D721Med (cell line): ENCODE results near the gene MGST2.
A peak's percentile ranks its signal among the peaks of the same experiment; 100 is the strongest.

Experiments
- DNase-seq: peaks from one replicate; pipeline ENCODE4 v3.0.0; 2011; ENCODE audit warnings: low spot score; ENCODE audit not compliant: insufficient read length
- FAIRE-seq: peaks from 2 replicates; lab custom pipeline; 2011; peaks lifted over from hg19 to GRCh38; lab: Jason Lieb, UNC
- CTCF ChIP-seq: IDR thresholded peaks from 2 replicates; pipeline ENCODE4 v1.5.1; 2012; ENCODE audit warnings: mild to moderate bottlenecking, control low read depth; ENCODE audit not compliant: insufficient read depth; ENCODE audit errors: missing control alignments

Gene MGST2

GRCh38 chr4:139655116-139655515 is 10.5 kb upstream of the MGST2 start:
- TF ChIP-seq CTCF = peak; percentile 40
- DNase-seq (no peak), FAIRE-seq (no peak)

GRCh38 chr4:139656614-139657486 is 8.8 kb upstream of the MGST2 start:
- TF ChIP-seq CTCF = peak; percentile 82
- FAIRE-seq (no peak), DNase-seq (no peak)

GRCh38 chr4:139658185-139658584 is 7.4 kb upstream of the MGST2 start:
- FAIRE-seq = no peak
- no peak for DNase-seq
- TF ChIP-seq CTCF = no peak

GRCh38 chr4:139658586-139659382 is 6.8 kb upstream of the MGST2 start:
- DNase-seq (no peak), FAIRE-seq (no peak)
- no peak for TF ChIP-seq CTCF

- FAIRE-seq (no peak), DNase-seq (no peak)
- TF ChIP-seq CTCF = no peak
Observed at GRCh38 chr4:139659735-139660424, 5.7 kb upstream of the MGST2 start.

GRCh38 chr4:139660568-139661043 is 5.0 kb upstream of the MGST2 start:
- TF ChIP-seq CTCF = no peak

More at GRCh38 chr4:139660568-139661043, 5.0 kb upstream of the MGST2 start:
- DNase-seq = no peak
- no peak for FAIRE-seq
